H1 (cell line): ENCODE results near the gene NEUROG1. TPM values are rescaled to one million over a fixed set of nuclear protein-coding genes. Genes with fewer than 3 reads are reported as not detected.

ENCODE experiments used
- BCL11A ChIP-seq, 2 experiments: IDR thresholded peaks; one replicate each; pipeline ENCODE4 v1.6.1; 2011; ENCODE audit warnings: low read depth in 2 of 2, low read length in 2 of 2, mild to moderate bottlenecking in 2 of 2
- CEBPB ChIP-seq: IDR thresholded peaks from 2 replicates; pipeline ENCODE4 v1.6.1; 2012; ENCODE audit warnings: low read depth, low read length
- EZH2 ChIP-seq: fragments of 200-600 bp; sonication (generic); IDR thresholded peaks from 2 replicates; pipeline ENCODE4 v1.7.1; 2012; ENCODE audit warnings: low read depth, mild to moderate bottlenecking, moderate library complexity, low read length, inconsistent platforms; ENCODE audit not compliant: severe bottlenecking
- GTF2F1 ChIP-seq: IDR thresholded peaks from 2 replicates; pipeline ENCODE4 v1.6.1; 2012; ENCODE audit warnings: low read depth, low read length, improper control_type of control experiment, borderline replicate concordance
- KDM4A ChIP-seq: IDR thresholded peaks from one replicate; pipeline ENCODE4 v1.7.1; 2012; ENCODE audit warnings: low read depth, mild to moderate bottlenecking, moderate library complexity, low read length, inconsistent platforms; ENCODE audit not compliant: severe bottlenecking
- RAD21 ChIP-seq, 2 experiments: IDR thresholded peaks in 1 of 2; conservative IDR thresholded peaks in 1 of 2; 2 replicates each; pipeline ENCODE4 v1.6.1; 2011; ENCODE audit warnings: low read depth in 2 of 2, low read length in 2 of 2, improper control_type of control experiment in 1 of 2, inconsistent platforms in 1 of 2, mild to moderate bottlenecking in 1 of 2, moderate library complexity in 1 of 2
- RBBP5 ChIP-seq: IDR thresholded peaks from 2 replicates; pipeline ENCODE4 v1.7.1; 2012; ENCODE audit warnings: low read depth, mild to moderate bottlenecking, inconsistent platforms, low read length, moderate library complexity, borderline replicate concordance
- RFX5 ChIP-seq: IDR thresholded peaks from 2 replicates; pipeline ENCODE4 v1.6.1; 2011; ENCODE audit warnings: low read depth, low read length, improper control_type of control experiment, borderline replicate concordance
- RNF2 ChIP-seq: fragments of 200-900, 300-1000 bp; sonication (generic); IDR thresholded peaks from 2 replicates; pipeline ENCODE4 v1.7.1; 2016; ENCODE audit warnings: borderline replicate concordance, low read depth, mild to moderate bottlenecking, antibody characterized with exemption, low read length; ENCODE audit not compliant: poor library complexity, severe bottlenecking; ENCODE audit errors: missing control alignments
- SP1 ChIP-seq: IDR thresholded peaks from 2 replicates; pipeline ENCODE4 v1.6.1; 2011; ENCODE audit warnings: low read depth, low read length
- TEAD4 ChIP-seq: IDR thresholded peaks from 2 replicates; pipeline ENCODE4 v1.6.1; 2012; ENCODE audit warnings: low read depth, low read length, inconsistent platforms, mixed read lengths
- polyA plus RNA-seq, 7 experiments: library from polyadenylated mRNA; depleted of rRNA in 3 of 7; stranded (reverse) in 5 of 7; unstranded in 2 of 7; fragments of >200 nt in 5 of 7; fragments of 200-250 nt in 2 of 7; gene quantifications; 1 replicate in 5 of 7; 2 replicates in 1 of 7; 4 replicates in 1 of 7; pipeline versions ENCODE4 v1.2.1 to v1.2.3, GENCODE V29; 2011 to 2013; ENCODE audit warnings: missing spikeins in 2 of 7, mixed read lengths in 2 of 7
- total RNA-seq: library from RNA; stranded (reverse); fragmentation: NEBNext Ultra II Directional; extraction: Animal tissue kit (Norgen Biotek cat#: 25700); gene quantifications from 2 replicates; pipeline ENCODE4 v1.2.1, GENCODE V29; 2021
- TF ChIP-seq, protein P1 (sequence below): IDR thresholded peaks from 2 replicates; pipeline ENCODE4 v1.6.1; 2012; ENCODE audit warnings: inconsistent platforms
- TF ChIP-seq, protein P2 (sequence below): IDR thresholded peaks from 2 replicates; pipeline ENCODE4 v1.6.1; 2012; ENCODE audit warnings: inconsistent platforms

The NEUROG1 gene
- total and polyA plus RNA-seq, 2 of the 8 experiments (the other 6 are each of a cell fraction or from before 2014, with no cell fraction given): not detected

DNA sequence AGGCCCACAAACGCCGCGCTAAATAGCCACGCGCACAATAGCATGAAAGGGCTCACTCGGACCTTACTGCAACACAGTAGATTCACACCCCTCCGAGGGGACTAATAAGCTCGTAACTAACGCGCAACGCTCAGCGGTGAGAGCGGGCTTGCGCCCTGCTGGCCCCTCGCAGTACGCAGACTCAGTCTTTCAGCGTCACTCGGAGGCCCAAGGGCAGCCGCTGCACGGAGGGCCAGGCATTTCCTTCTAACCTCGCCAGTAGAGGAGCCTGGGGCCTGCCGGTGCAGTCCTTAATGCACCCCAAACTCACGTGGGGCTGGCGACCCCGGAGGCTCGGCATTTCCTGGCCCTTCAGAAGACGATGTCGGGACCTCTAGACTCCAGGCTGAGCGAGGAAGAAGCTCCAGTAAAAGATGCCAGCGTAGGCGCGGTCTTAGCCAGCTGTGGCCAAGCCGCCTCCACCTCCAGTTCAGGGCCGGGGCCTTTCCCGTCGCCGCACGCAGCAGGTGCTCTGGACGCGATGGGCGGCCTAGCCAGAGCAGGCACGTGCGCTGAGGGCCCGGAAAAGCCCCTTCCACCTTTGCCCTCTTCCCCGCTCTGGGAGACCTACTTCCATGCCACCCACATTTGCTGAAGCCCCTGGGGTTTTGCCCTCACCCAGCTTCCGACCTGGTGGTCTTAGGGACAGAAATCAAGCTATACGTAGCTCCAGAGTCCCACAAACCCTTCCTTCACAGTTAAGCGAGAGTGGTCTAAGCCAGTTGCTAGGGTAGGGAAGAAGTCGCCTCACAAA, 45.3 kb downstream of the NEUROG1 start (continued):
- TF ChIP-seq SP1 (no peak), GTF2F1 (no peak), TEAD4 (0 out of 2 replicates have a peak, but pooled peaks have one; percentile 24), BCL11A (IDR thresholded peaks at IDR 0.05; ENCODE audit: low read depth in 2 of 2, low read length in 2 of 2) (no peak), RFX5 (no peak), RBBP5 (peak; percentile 63; the same call in 1 of the 2 replicates), CEBPB (no peak), KDM4A (peak; percentile 31), RAD21 (IDR thresholded peaks at IDR 0.05 in 1 of 2, conservative IDR thresholded peaks at IDR 0.05 in 1 of 2; ENCODE audit: low read depth in 2 of 2, low read length in 2 of 2) (no peak), RNF2 (peak; percentile 62), EZH2 (peak; percentile 91)
- TF ChIP-seq, protein P1, sequence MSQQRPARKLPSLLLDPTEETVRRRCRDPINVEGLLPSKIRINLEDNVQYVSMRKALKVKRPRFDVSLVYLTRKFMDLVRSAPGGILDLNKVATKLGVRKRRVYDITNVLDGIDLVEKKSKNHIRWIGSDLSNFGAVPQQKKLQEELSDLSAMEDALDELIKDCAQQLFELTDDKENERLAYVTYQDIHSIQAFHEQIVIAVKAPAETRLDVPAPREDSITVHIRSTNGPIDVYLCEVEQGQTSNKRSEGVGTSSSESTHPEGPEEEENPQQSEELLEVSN: peak; percentile 83
- TF ChIP-seq, protein P2, sequence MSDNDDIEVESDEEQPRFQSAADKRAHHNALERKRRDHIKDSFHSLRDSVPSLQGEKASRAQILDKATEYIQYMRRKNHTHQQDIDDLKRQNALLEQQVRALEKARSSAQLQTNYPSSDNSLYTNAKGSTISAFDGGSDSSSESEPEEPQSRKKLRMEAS: peak; percentile 89
